Fibroblast of pulmonary artery (primary cell): Measurements from ENCODE around the gene SLC26A5.

Experiments used
- DNase-seq: peaks from one replicate; pipeline ENCODE4 v3.0.0-alpha.2; 2010; ENCODE audit warnings: low read depth
- H3K4me3 ChIP-seq: replicated peaks from 2 replicates; pipeline ENCODE4 v1.5.1; 2011; ENCODE audit warnings: low read depth, mild to moderate bottlenecking, control low read depth, low read length, moderate library complexity
- CTCF ChIP-seq: IDR thresholded peaks from 2 replicates; pipeline ENCODE4 v1.5.1; 2011; ENCODE audit warnings: mild to moderate bottlenecking, control low read depth, low read length, inconsistent platforms; ENCODE audit errors: missing control alignments

SLC26A5 gene

GRCh38 chr7:103373866-103374643 is 72.0 kb downstream of the SLC26A5 start:
- no peak for DNase-seq
- TF ChIP-seq CTCF: no peak
- no peak overlapping the region for H3K4me3 ChIP-seq

- H3K4me3 ChIP-seq: no peak overlapping the region
- no peak for TF ChIP-seq CTCF
- DNase-seq: no peak
These were observed 76.6 kb downstream of the SLC26A5 start for GRCh38 chr7:103369432-103369831.

- H3K4me3 ChIP-seq: no peak overlapping the region
- no peak for DNase-seq
- TF ChIP-seq CTCF: no peak
These were observed 96.2 kb downstream of the SLC26A5 start for GRCh38 chr7:103349805-103350204.

GRCh38 chr7:103348959-103349358 is 97.0 kb downstream of the SLC26A5 start:
- no peak for TF ChIP-seq CTCF
- peak overlapping the region; percentile 81 for H3K4me3 ChIP-seq
- no peak for DNase-seq

- no peak for DNase-seq
- TF ChIP-seq CTCF: no peak
- peak overlapping the region; percentile 81 for H3K4me3 ChIP-seq
These were observed 97.6 kb downstream of the SLC26A5 start for GRCh38 chr7:103348452-103348851.

- DNase-seq: peak; percentile 95
- TF ChIP-seq CTCF: no peak
- H3K4me3 ChIP-seq: peak within 1 kb of the TSS; percentile 81
These were observed 98.3 kb downstream of the SLC26A5 start, which contains the start of gene PSMC2 for GRCh38 chr7:103347507-103348267. PSMC2 (plus strand) TSS chr7:103347643; CDS start chr7:103347712, 69 bp downstream.
